Left renal pelvis (tissue), 4 donors: ENCODE data around the gene KCNA1. TPM values are rescaled to one million over a fixed set of nuclear protein-coding genes. Genes with fewer than 3 reads are reported as not detected.

ENCODE experiments used
- DNase-seq, 4 donors: peaks; one replicate each; pipeline ENCODE4 v3.0.0-alpha.2; 2013; ENCODE audit warnings: low read depth in 4 of 4, low spot score in 3 of 4
- polyA plus RNA-seq, 4 donors: library from polyadenylated mRNA; unstranded; fragments of 120-200 nt; gene quantifications; one replicate each; pipeline ENCODE4 v1.2.1, GENCODE V29; 2013; ENCODE audit not compliant: insufficient read length in 4 of 4

Gene KCNA1
- polyA plus RNA-seq, 4 donors: 0.06 to 2.2 (median 0.18) TPM

- DNase-seq: no peak
Measured at GRCh38 chr12:4958697-4959375, 49.1 kb downstream of the KCNA1 start.

GRCh38 chr12:4959381-4959780 is 49.7 kb downstream of the KCNA1 start:
- DNase-seq: no peak

GRCh38 chr12:4960030-4960429 is 50.3 kb downstream of the KCNA1 start:
- no peak for DNase-seq

GRCh38 chr12:4960547-4960946 is 50.8 kb downstream of the KCNA1 start:
- no peak for DNase-seq

- DNase-seq: no peak
Measured at GRCh38 chr12:4961311-4961710, 51.6 kb downstream of the KCNA1 start.

GRCh38 chr12:4962539-4963486 is 53.1 kb downstream of the KCNA1 start:
- DNase-seq: no peak

Other genes starting within 250 kb of the KCNA1 start
- 1 to 10 TPM; 2.7 to 5.3 (median 3.1) TPM for gene GALNT8, start 189.5 kb upstream of the KCNA1 start, polyA plus RNA-seq
- gene KCNA5, start 134.0 kb downstream of the KCNA1 start, polyA plus RNA-seq: 1 to 10 TPM; 1.4 to 2.2 (median 2.0) TPM